GM12878 (cell line): ENCODE results near the gene ALB. TPM values are rescaled to one million over a fixed set of nuclear protein-coding genes. Genes with fewer than 3 reads are reported as not detected.

ENCODE experiments used
- ATAC-seq: fragments of 200-7000 bp; cut with Tn5 transposase; 3 replicates; pipeline ENCODE4 v1.9.1; 2020; ENCODE audit warnings: mild to moderate bottlenecking, moderate library complexity
- BruUV-seq: library from RNA; stranded (reverse); fragments of 400-500 nt; replicated peaks from 2 replicates; lab custom pipeline; 2021; lab: Mats Ljungman, UMichigan
- CTCF ChIA-PET: fragments of 300-600 bp; sonication (Branson Sonifier 250); formaldehyde crosslinking; extraction: SDS; loops from one replicate; lab custom pipeline; 2021; ENCODE audit warnings: inconsistent platforms; lab: Yijun Ruan, JAX
- POLR2A ChIA-PET: fragments of 350-600 bp; formaldehyde crosslinking; extraction: SDS; loops from one replicate; lab custom pipeline; 2021; ENCODE audit warnings: inconsistent platforms; lab: Charles Lee
- RAD21 ChIA-PET: fragments of 300-600 bp; sonication (Branson Sonifier 250); formaldehyde crosslinking; loops from one replicate; lab custom pipeline; 2023; ENCODE audit warnings: antibody characterized with exemption; ENCODE audit not compliant: unreplicated experiment; lab: Charles Lee
- SMC1A ChIA-PET: fragments of 300-600 bp; sonication (Branson Sonifier 250); formaldehyde crosslinking; loops from one replicate; lab custom pipeline; 2023; ENCODE audit not compliant: unreplicated experiment, uncharacterized antibody; lab: Charles Lee
- DNase-seq: peaks from one replicate; pipeline ENCODE4 v3.0.0-alpha.2; 2011; ENCODE audit warnings: low read depth, low spot score
- FAIRE-seq: peaks from 3 replicates; lab custom pipeline; 2011; peaks lifted over from hg19 to GRCh38; lab: Jason Lieb, UNC
- H2AFZ ChIP-seq: 2 replicates; pipeline ENCODE4 v1.6.0; 2011; ENCODE audit warnings: low read depth, low read length, control low read depth; ENCODE audit not compliant: control insufficient read depth
- H3K27ac ChIP-seq: 2 replicates; pipeline ENCODE4 v1.5.1; 2011; ENCODE audit warnings: control low read depth; ENCODE audit not compliant: control insufficient read depth, insufficient read depth
- H3K27me3 ChIP-seq, 2 experiments: replicated peaks in 1 of 2; 2 replicates each; pipeline versions ENCODE4 v1.6.0 to v1.6.1; 2011; ENCODE audit warnings: low read length in 1 of 2; ENCODE audit not compliant: control insufficient read depth in 2 of 2, insufficient read depth in 2 of 2
- H3K36me3 ChIP-seq, 2 experiments: 2 replicates each; pipeline ENCODE4 v1.5.1; 2011; ENCODE audit warnings: low read length in 1 of 2; ENCODE audit not compliant: control insufficient read depth in 2 of 2, insufficient read depth in 2 of 2
- H3K4me1 ChIP-seq: 2 replicates; pipeline ENCODE4 v1.6.1; 2011; ENCODE audit warnings: mild to moderate bottlenecking, low read length, moderate library complexity, mixed read lengths; ENCODE audit not compliant: control insufficient read depth, insufficient read depth
- H3K4me2 ChIP-seq: 2 replicates; pipeline ENCODE4 v1.6.0; 2011; ENCODE audit warnings: control low read depth; ENCODE audit not compliant: control insufficient read depth, insufficient read depth
- H3K4me3 ChIP-seq: fragments of 200-600 bp; sonication (generic); 2 replicates; pipeline ENCODE4 v1.5.1; 2016
- H3K79me2 ChIP-seq: 2 replicates; pipeline ENCODE4 v1.6.0; 2011; ENCODE audit warnings: low read length; ENCODE audit not compliant: control insufficient read depth, insufficient read depth
- H3K9ac ChIP-seq: 2 replicates; pipeline ENCODE4 v1.8.0; 2011; ENCODE audit warnings: low read length, control low read depth, mixed read lengths; ENCODE audit not compliant: control insufficient read depth, insufficient read depth
- H3K9me3 ChIP-seq: replicated peaks from 3 replicates; pipeline ENCODE4 v1.5.1; 2011; ENCODE audit warnings: mild to moderate bottlenecking, low read length; ENCODE audit not compliant: control insufficient read depth, insufficient read depth
- H4K20me1 ChIP-seq: 2 replicates; pipeline ENCODE4 v1.6.0; 2011; ENCODE audit not compliant: control insufficient read depth, insufficient read depth
- BHLHE40 ChIP-seq, 2 experiments: fragments of 450-650 bp in 1 of 2; IDR thresholded peaks; 2 replicates each; pipeline ENCODE4 v1.6.1; 2011 to 2017; ENCODE audit warnings: low read depth in 2 of 2, borderline replicate concordance in 1 of 2, improper control_type of control experiment in 1 of 2, low read length in 1 of 2, mild to moderate bottlenecking in 1 of 2
- IRF4 ChIP-seq: IDR thresholded peaks from 2 replicates; pipeline ENCODE4 v1.6.1; 2011; ENCODE audit warnings: low read depth, low read length
- NFYB ChIP-seq: IDR thresholded peaks from 2 replicates; pipeline ENCODE4 v1.6.1; 2011; ENCODE audit warnings: low read depth, mild to moderate bottlenecking, low read length, improper control_type of control experiment, moderate library complexity; ENCODE audit not compliant: insufficient read depth
- NR2C2 ChIP-seq: IDR thresholded peaks from 2 replicates; pipeline ENCODE4 v1.6.1; 2011; ENCODE audit warnings: borderline replicate concordance, low read depth; ENCODE audit not compliant: control insufficient read depth, insufficient read length
- POLR2A ChIP-seq: IDR thresholded peaks from 2 replicates; pipeline ENCODE4 v1.6.1; 2011; ENCODE audit warnings: low read depth, mild to moderate bottlenecking, low read length
- WGBS: methylation state at CpG from one replicate; pipeline ENCODE4 v1.1.6; 2016; ENCODE audit warnings: low lambda C conversion rate; ENCODE audit not compliant: insufficient replicate concordance, insufficient coverage; ENCODE audit errors: missing lambda C conversion rate; 5-methylcytosine and 5-hydroxymethylcytosine counted together
- in situ Hi-C: fragments of 300-500 bp; cut with MboI; formaldehyde crosslinking; loops from 9 replicates; pipeline ENCODE4 v1.14.3; 2018; ENCODE audit warnings: mixed read lengths
- intact Hi-C: fragments of 100-400 bp; cut with micrococcal nuclease; formaldehyde crosslinking; loops from one replicate; pipeline ENCODE4 v1.14.2; 2022; ENCODE audit not compliant: unreplicated experiment
- polyA plus RNA-seq, 11 experiments: library from polyadenylated mRNA; depleted of rRNA in 4 of 11; unstranded in 6 of 11; stranded (reverse) in 5 of 11; fragments of >200 nt; fragmentation: Nextera tagmentation in 4 of 11; fragmentation: Illumina TruSeq in 1 of 11; extraction: Ambion mirVana in 4 of 11; extraction: Trizol in 1 of 11; gene quantifications; 1 replicate in 1 of 11; 2 replicates in 10 of 11; pipeline versions ENCODE4 v1.2.1 to v1.2.3, GENCODE V29; 2011 to 2016; ENCODE audit warnings: inconsistent platforms in 2 of 11, missing spikeins in 2 of 11, low read depth in 1 of 11
- total RNA-seq, 4 experiments: library from RNA; depleted of rRNA in 3 of 4; stranded (reverse); fragments of >200 nt in 3 of 4; fragmentation: Illumina TruSeq in 1 of 4; extraction: Trizol in 1 of 4; gene quantifications; 2 replicates each; pipeline versions ENCODE4 v1.2.1 to v1.2.3, GENCODE V29; 2013 to 2021
- TF ChIP-seq, protein P1 (sequence below): fragments of 450-650 bp; IDR thresholded peaks from 2 replicates; pipeline ENCODE4 v1.6.1; 2016; ENCODE audit warnings: mild to moderate bottlenecking
- TF ChIP-seq, protein P2 (sequence below): IDR thresholded peaks from 2 replicates; pipeline ENCODE4 v1.6.1; 2012; ENCODE audit warnings: low read depth, low read length, improper control_type of control experiment

ALB gene
- total and polyA plus RNA-seq, 10 of the 15 experiments (the other 5 are each of a cell fraction or from before 2014, with no cell fraction given) = 0.05 to 29.0 TPM; not detected in 8

DNA sequence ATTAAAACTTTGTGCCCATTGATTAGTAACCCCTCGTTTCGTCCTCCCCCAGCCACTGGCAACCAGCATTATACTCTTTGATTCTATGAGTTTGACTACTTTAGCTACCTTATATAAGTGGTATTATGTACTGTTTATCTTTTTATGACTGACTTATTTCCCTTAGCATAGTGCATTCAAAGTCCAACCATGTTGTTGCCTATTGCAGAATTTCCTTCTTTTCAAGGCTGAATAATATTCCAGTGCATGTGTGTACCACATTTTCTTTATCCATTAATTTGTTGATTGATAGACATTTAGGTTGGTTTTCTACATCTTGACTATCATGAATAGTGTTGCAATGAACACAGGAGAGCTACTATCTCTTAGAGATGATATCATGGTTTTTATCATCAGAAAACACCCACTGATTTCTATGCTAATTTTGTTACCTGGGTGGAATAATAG lies 3.2 kb downstream of the ALB start:
- TF ChIP-seq NR2C2 (no peak), BHLHE40 (IDR thresholded peaks at IDR 0.05; ENCODE audit: borderline replicate concordance in 1 of 2, low read depth in 2 of 2, low read length in 1 of 2) (no peak), NFYB (no peak), POLR2A (no peak), IRF4 (no peak)
- TF ChIP-seq, protein P1, sequence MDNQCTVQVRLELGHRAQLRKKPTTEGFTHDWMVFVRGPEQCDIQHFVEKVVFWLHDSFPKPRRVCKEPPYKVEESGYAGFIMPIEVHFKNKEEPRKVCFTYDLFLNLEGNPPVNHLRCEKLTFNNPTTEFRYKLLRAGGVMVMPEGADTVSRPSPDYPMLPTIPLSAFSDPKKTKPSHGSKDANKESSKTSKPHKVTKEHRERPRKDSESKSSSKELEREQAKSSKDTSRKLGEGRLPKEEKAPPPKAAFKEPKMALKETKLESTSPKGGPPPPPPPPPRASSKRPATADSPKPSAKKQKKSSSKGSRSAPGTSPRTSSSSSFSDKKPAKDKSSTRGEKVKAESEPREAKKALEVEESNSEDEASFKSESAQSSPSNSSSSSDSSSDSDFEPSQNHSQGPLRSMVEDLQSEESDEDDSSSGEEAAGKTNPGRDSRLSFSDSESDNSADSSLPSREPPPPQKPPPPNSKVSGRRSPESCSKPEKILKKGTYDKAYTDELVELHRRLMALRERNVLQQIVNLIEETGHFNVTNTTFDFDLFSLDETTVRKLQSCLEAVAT = no peak
- TF ChIP-seq, protein P2, sequence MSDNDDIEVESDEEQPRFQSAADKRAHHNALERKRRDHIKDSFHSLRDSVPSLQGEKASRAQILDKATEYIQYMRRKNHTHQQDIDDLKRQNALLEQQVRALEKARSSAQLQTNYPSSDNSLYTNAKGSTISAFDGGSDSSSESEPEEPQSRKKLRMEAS = no peak
- no peak overlapping the region for H3K27ac ChIP-seq
- no peaks in the 10 kb centered on the region for H3K9me3 ChIP-seq
- peaks cover 0 to 3% of the 10 kb centered on the region in 2 experiments; a peak in 1 of 4 replicates for H3K27me3 ChIP-seq
- SMC1A ChIA-PET = no interaction called here
- RAD21 ChIA-PET = no interaction called here
- no peak for ATAC-seq
- in situ Hi-C loops (no loop called here), intact Hi-C loops (no loop called here)
- CTCF ChIA-PET = interaction anchor here (0.7 to 1.3 kb wide), 2 partner anchors 66 to 314 kb away, joined by 3 to 4 read pairs; no protein-coding TSS in a partner anchor
- H3K4me3 ChIP-seq = no peak overlapping the region
- H3K4me1 ChIP-seq = no peaks in the 10 kb centered on the region
- no peaks in the 10 kb centered on the region for H3K79me2 ChIP-seq
- H2AFZ ChIP-seq = no peak overlapping the region
- no peaks in the 10 kb centered on the region for H3K36me3 ChIP-seq
- WGBS = 2% methylated on average over 2 of the region's 2 CpGs
- no peak for DNase-seq
- BruUV-seq = no TSS peak
- H4K20me1 ChIP-seq = no peaks in the 10 kb centered on the region
- no peak overlapping the region for H3K4me2 ChIP-seq
- no peak for FAIRE-seq
- POLR2A ChIA-PET = no interaction called here
- no peak overlapping the region for H3K9ac ChIP-seq
